Smooth muscle cell (in vitro differentiated cells): Measurements from ENCODE around the gene MEGF11. TPM values are rescaled to one million over a fixed set of nuclear protein-coding genes. Genes with fewer than 3 reads are reported as not detected.

Experiments
- DNase-seq: peaks from one replicate; lab custom pipeline; 2025; ENCODE audit not compliant: unreplicated experiment; lab: John Stamatoyannopoulos, UW
- H2AFZ ChIP-seq: fragments of 200-600 bp; sonication (generic); 2 replicates; pipeline ENCODE4 v1.6.0; 2016; ENCODE audit warnings: antibody characterized with exemption, low read depth, mild to moderate bottlenecking
- H3F3A ChIP-seq: fragments of 200-600 bp; sonication (generic); 2 replicates; pipeline ENCODE4 v1.6.0; 2017; ENCODE audit warnings: antibody characterized with exemption, low read depth
- H3K27ac ChIP-seq: fragments of 200-600 bp; sonication (generic); 2 replicates; pipeline ENCODE4 v1.5.1; 2016; ENCODE audit warnings: low read depth, mild to moderate bottlenecking
- H3K27me3 ChIP-seq: fragments of 200-600 bp; sonication (generic); 2 replicates; pipeline ENCODE4 v1.6.1; 2016; ENCODE audit warnings: low read depth, mild to moderate bottlenecking
- H3K36me3 ChIP-seq: fragments of 200-600 bp; sonication (generic); 2 replicates; pipeline ENCODE4 v1.5.1; 2016; ENCODE audit warnings: low read depth
- H3K4me1 ChIP-seq: fragments of 200-600 bp; sonication (generic); 2 replicates; pipeline ENCODE4 v1.5.1; 2016; ENCODE audit warnings: low read depth
- H3K4me2 ChIP-seq: fragments of 200-600 bp; sonication (generic); 2 replicates; pipeline ENCODE4 v1.6.0; 2016; ENCODE audit warnings: mild to moderate bottlenecking
- H3K4me3 ChIP-seq: fragments of 200-600 bp; sonication (generic); 2 replicates; pipeline ENCODE4 v1.5.1; 2016; ENCODE audit warnings: mild to moderate bottlenecking
- H3K79me2 ChIP-seq: fragments of 200-600 bp; sonication (generic); 2 replicates; pipeline ENCODE4 v1.6.0; 2016; ENCODE audit warnings: low read depth, mild to moderate bottlenecking
- H3K9ac ChIP-seq: fragments of 200-600 bp; sonication (generic); 2 replicates; pipeline ENCODE4 v1.6.0; 2016; ENCODE audit warnings: low read depth
- H3K9me3 ChIP-seq: fragments of 200-600 bp; sonication (generic); replicated peaks from 2 replicates; pipeline ENCODE4 v1.5.1; 2016; ENCODE audit warnings: low read depth
- H4K20me1 ChIP-seq: fragments of 200-600 bp; sonication (generic); 2 replicates; pipeline ENCODE4 v1.6.0; 2016; ENCODE audit warnings: low read depth
- CTCF ChIP-seq: fragments of 200-600 bp; sonication (generic); IDR thresholded peaks from 2 replicates; pipeline ENCODE4 v1.5.1; 2017; ENCODE audit warnings: borderline replicate concordance, mild to moderate bottlenecking, antibody characterized with exemption; ENCODE audit not compliant: insufficient read depth, poor library complexity, severe bottlenecking
- WGBS: methylation state at CpG from one replicate; pipeline ENCODE4 v1.1.7; 2016; ENCODE audit warnings: low lambda C conversion rate; 5-methylcytosine and 5-hydroxymethylcytosine counted together
- polyA plus RNA-seq: library from polyadenylated mRNA; unstranded; fragments of >200 nt; fragmentation: Nextera tagmentation; extraction: Ambion mirVana; gene quantifications from 2 replicates; pipeline ENCODE4 v1.2.1, GENCODE V29; 2016
- total RNA-seq: library from RNA; depleted of rRNA; stranded (reverse); fragments of >200 nt; gene quantifications from 2 replicates; pipeline ENCODE4 v1.2.3, GENCODE V29; 2014

The MEGF11 gene
- total and polyA plus RNA-seq, 2 experiments from 2014 or later = 0.08 TPM; not detected in 1

GRCh38 chr15:66117841-66118240, 135.7 kb downstream of the MEGF11 start:
- no peaks in the 10 kb centered on the region for H3K36me3 ChIP-seq
- no peaks in the 10 kb centered on the region for H3K27me3 ChIP-seq
- DNase-seq = no peak
- no peaks in the 10 kb centered on the region for H3F3A ChIP-seq
- no peaks in the 10 kb centered on the region for H3K9me3 ChIP-seq
- H3K4me2 ChIP-seq = no peak overlapping the region
- no peaks in the 10 kb centered on the region for H4K20me1 ChIP-seq
- no peak overlapping the region for H3K9ac ChIP-seq
- no peaks in the 10 kb centered on the region for H3K4me1 ChIP-seq
- H3K79me2 ChIP-seq = no peaks in the 10 kb centered on the region
- no peak overlapping the region for H3K4me3 ChIP-seq
- no peak overlapping the region for H3K27ac ChIP-seq
- WGBS = 94% methylated on average over 4 of the region's 4 CpGs
- no peak overlapping the region for H2AFZ ChIP-seq
- TF ChIP-seq CTCF = no peak

GRCh38 chr15:66115568-66116206, 137.9 kb downstream of the MEGF11 start:
- peaks cover 14% of the 10 kb centered on the region for H3K27me3 ChIP-seq
- no peak overlapping the region for H3K9ac ChIP-seq
- H3K4me1 ChIP-seq = no peaks in the 10 kb centered on the region
- H3K4me3 ChIP-seq = no peak overlapping the region
- H3F3A ChIP-seq = no peaks in the 10 kb centered on the region
- H3K9me3 ChIP-seq = no peaks in the 10 kb centered on the region
- no peak overlapping the region for H2AFZ ChIP-seq
- H4K20me1 ChIP-seq = no peaks in the 10 kb centered on the region
- H3K4me2 ChIP-seq = no peak overlapping the region
- 76% methylated on average over 18 of the region's 18 CpGs for WGBS
- no peaks in the 10 kb centered on the region for H3K79me2 ChIP-seq
- H3K27ac ChIP-seq = no peak overlapping the region
- no peak for TF ChIP-seq CTCF
- DNase-seq = no peak
- H3K36me3 ChIP-seq = no peaks in the 10 kb centered on the region

- no peaks in the 10 kb centered on the region for H4K20me1 ChIP-seq
- H3K9ac ChIP-seq = no peak overlapping the region
- no peak overlapping the region for H3K4me2 ChIP-seq
- no peak for TF ChIP-seq CTCF
- H3F3A ChIP-seq = no peaks in the 10 kb centered on the region
- peaks cover 18% of the 10 kb centered on the region for H3K27me3 ChIP-seq
- no peak overlapping the region for H3K4me3 ChIP-seq
- H2AFZ ChIP-seq = no peak overlapping the region
- no peak for DNase-seq
- WGBS = 76% methylated on average over 8 of the region's 8 CpGs
- no peaks in the 10 kb centered on the region for H3K36me3 ChIP-seq
- H3K27ac ChIP-seq = no peak overlapping the region
- no peaks in the 10 kb centered on the region for H3K4me1 ChIP-seq
- H3K9me3 ChIP-seq = no peaks in the 10 kb centered on the region
- no peaks in the 10 kb centered on the region for H3K79me2 ChIP-seq
Observed at GRCh38 chr15:66114863-66115425, 138.6 kb downstream of the MEGF11 start.

- Histone ChIP-seq H3K4me3 (no peak overlapping the region), H3K4me1 (no peaks in the 10 kb centered on the region), H3K9me3 (no peaks in the 10 kb centered on the region), H4K20me1 (no peaks in the 10 kb centered on the region), H3K36me3 (no peaks in the 10 kb centered on the region), H3K9ac (no peak overlapping the region), H3F3A (no peaks in the 10 kb centered on the region), H3K27me3 (peaks cover 18% of the 10 kb centered on the region), H3K79me2 (no peaks in the 10 kb centered on the region), H3K27ac (no peak overlapping the region), H2AFZ (no peak overlapping the region), H3K4me2 (no peak overlapping the region)
- WGBS = 88% methylated on average over 1 of the region's 1 CpG
- TF ChIP-seq CTCF = no peak
- no peak for DNase-seq
Observed at GRCh38 chr15:66112388-66112787, 141.2 kb downstream of the MEGF11 start.
